CD14-positive monocyte (primary cell): ENCODE data around the gene PIGV. TPM values are rescaled to one million over a fixed set of nuclear protein-coding genes. Genes with fewer than 3 reads are reported as not detected.

ENCODE experiments used
- DNase-seq, 3 donors: peaks; one replicate each; pipeline ENCODE4 v3.0.0-alpha.2; 2011 to 2022
- H2AFZ ChIP-seq: 2 replicates; pipeline ENCODE4 v1.6.0; 2012; ENCODE audit warnings: mild to moderate bottlenecking, low read depth, low read length, inconsistent platforms; ENCODE audit not compliant: insufficient read depth, poor library complexity, severe bottlenecking
- H3K27ac ChIP-seq, 2 donors: 1 replicate in 1 of 2; 2 replicates in 1 of 2; pipeline ENCODE4 v1.5.1; 2012 to 2013; ENCODE audit warnings: low read length in 2 of 2, control low read depth in 1 of 2, inconsistent platforms in 1 of 2, low read depth in 1 of 2, mild to moderate bottlenecking in 1 of 2
- H3K27me3 ChIP-seq, 2 donors: one replicate each; pipeline versions ENCODE4 v1.6.0 to v1.6.1; 2011 to 2013; ENCODE audit warnings: low read length in 2 of 2; ENCODE audit not compliant: control insufficient read depth in 2 of 2, insufficient read depth in 2 of 2
- H3K36me3 ChIP-seq, 2 donors: replicated peaks in 1 of 2; 1 replicate in 1 of 2; 2 replicates in 1 of 2; pipeline versions ENCODE4 v1.5.1 to v1.6.1; 2012 to 2013; ENCODE audit warnings: low read length in 2 of 2, control low read depth in 1 of 2, inconsistent platforms in 1 of 2, mild to moderate bottlenecking in 1 of 2; ENCODE audit not compliant: insufficient read depth in 2 of 2, control insufficient read depth in 1 of 2
- H3K4me1 ChIP-seq, 2 donors: 1 replicate in 1 of 2; 2 replicates in 1 of 2; pipeline versions ENCODE4 v1.5.1 to v1.6.1; 2012 to 2013; ENCODE audit warnings: low read length in 2 of 2, control low read depth in 1 of 2, inconsistent platforms in 1 of 2, mild to moderate bottlenecking in 1 of 2, moderate library complexity in 1 of 2; ENCODE audit not compliant: insufficient read depth in 2 of 2, control insufficient read depth in 1 of 2
- H3K4me2 ChIP-seq: replicated peaks from 2 replicates; pipeline ENCODE3; 2012; ENCODE audit warnings: low read length, moderate library complexity, mild to moderate bottlenecking; ENCODE audit not compliant: poor library complexity, severe bottlenecking; ENCODE audit errors: extremely low read depth
- H3K4me3 ChIP-seq, 3 experiments: fragments of 200-600 bp in 1 of 3; sonication (generic) in 1 of 3; replicated peaks in 1 of 3; 1 replicate in 2 of 3; 2 replicates in 1 of 3; pipeline ENCODE4 v1.5.1; 2011 to 2013; ENCODE audit warnings: low read length in 3 of 3, mild to moderate bottlenecking in 3 of 3, control low read depth in 2 of 3, low read depth in 2 of 3, inconsistent platforms in 1 of 3, moderate library complexity in 1 of 3
- H3K79me2 ChIP-seq: 2 replicates; pipeline ENCODE4 v1.6.0; 2012; ENCODE audit warnings: mild to moderate bottlenecking, control low read depth, inconsistent platforms, low read length, moderate library complexity; ENCODE audit not compliant: insufficient read depth
- H3K9ac ChIP-seq: 2 replicates; pipeline ENCODE4 v1.6.0; 2017; ENCODE audit warnings: low read length, mild to moderate bottlenecking; ENCODE audit not compliant: insufficient read depth, poor library complexity, severe bottlenecking
- H3K9me3 ChIP-seq, 2 donors: replicated peaks in 1 of 2; 1 replicate in 1 of 2; 2 replicates in 1 of 2; pipeline versions ENCODE4 v1.5.1 to v1.6.1; 2012 to 2013; ENCODE audit warnings: low read length in 2 of 2, control low read depth in 1 of 2; ENCODE audit not compliant: control insufficient read depth in 1 of 2, insufficient read depth in 1 of 2
- H4K20me1 ChIP-seq: 2 replicates; pipeline ENCODE4 v1.6.0; 2012; ENCODE audit warnings: mild to moderate bottlenecking, low read length, control low read depth, moderate library complexity; ENCODE audit not compliant: insufficient read depth
- H3K27ac Mint-ChIP-seq, 7 donors: one replicate each; pipeline ENCODE4 v1.8.0; 2020; ENCODE audit warnings: mild to moderate bottlenecking in 7 of 7, mixed read lengths in 7 of 7, moderate library complexity in 6 of 7, inconsistent platforms in 2 of 7
- H3K27me3 Mint-ChIP-seq, 3 donors: one replicate each; pipeline ENCODE4 v1.8.0; 2021 to 2022; ENCODE audit warnings: low read depth in 3 of 3, mild to moderate bottlenecking in 3 of 3, mixed read lengths in 3 of 3, moderate library complexity in 3 of 3, inconsistent platforms in 1 of 3
- H3K36me3 Mint-ChIP-seq, 2 donors: one replicate each; pipeline ENCODE4 v1.8.0; 2020; ENCODE audit warnings: mixed read lengths in 2 of 2, inconsistent platforms in 1 of 2, mild to moderate bottlenecking in 1 of 2
- H3K4me1 Mint-ChIP-seq: one replicate; pipeline ENCODE4 v1.8.0; 2020; ENCODE audit warnings: mild to moderate bottlenecking, mixed read lengths
- H3K4me3 Mint-ChIP-seq, 2 donors: one replicate each; pipeline ENCODE4 v1.8.0; 2020; ENCODE audit warnings: mild to moderate bottlenecking in 2 of 2, mixed read lengths in 2 of 2, moderate library complexity in 1 of 2
- H3K9me3 Mint-ChIP-seq, 7 donors: one replicate each; pipeline ENCODE4 v1.8.0; 2020 to 2022; ENCODE audit warnings: mixed read lengths in 7 of 7, mild to moderate bottlenecking in 6 of 7, moderate library complexity in 6 of 7, inconsistent platforms in 2 of 7
- WGBS: methylation state at CpG from one replicate; pipeline ENCODE4 v1.1.5; 2013; ENCODE audit warnings: missing lambda C conversion rate; ENCODE audit not compliant: insufficient coverage; 5-methylcytosine and 5-hydroxymethylcytosine counted together
- intact Hi-C, 2 donors: fragments of 100-400 bp; cut with micrococcal nuclease; formaldehyde crosslinking; loops; one replicate each; pipeline versions ENCODE4 v1.15.0 to v1.15.1; 2023
- polyA minus RNA-seq: library from RNA; depleted of rRNA, polyadenylated mRNA; stranded (reverse); fragments of >200 nt; gene quantifications from 2 replicates; pipeline ENCODE4 v1.2.3, GENCODE V29; 2012
- polyA plus RNA-seq, 3 donors: library from polyadenylated mRNA; depleted of rRNA in 1 of 3; unstranded in 2 of 3; stranded (reverse) in 1 of 3; fragments of 300-500 nt in 2 of 3; fragments of >200 nt in 1 of 3; fragmentation: Illumina TruSeq in 2 of 3; gene quantifications; 1 replicate in 2 of 3; 2 replicates in 1 of 3; pipeline ENCODE4 v1.2.3, GENCODE V29; 2012 to 2021
- total RNA-seq, 12 experiments: library from RNA in 1 of 12; stranded (reverse) in 1 of 12; fragments of 120-200 nt in 1 of 12; gene quantifications; one replicate each; pipeline ENCODE4 v1.2.4 and lab custom pipeline; 2013 to 2026; ENCODE audit warnings: mixed read lengths in 6 of 12, inconsistent platforms in 1 of 12
- TF ChIP-seq, protein P1 (sequence below): fragments of 200-600 bp; IDR thresholded peaks from one replicate; pipeline ENCODE4 v1.8.0; 2022; ENCODE audit warnings: antibody characterized with exemption, mild to moderate bottlenecking

The PIGV gene
- total RNA-seq (2013) = 13.8 TPM
- 1 to 10 TPM; 5.7 to 9.5 (median 8.3) TPM for polyA plus RNA-seq
- polyA minus RNA-seq = 8.5 and 10.3 TPM in 2 replicates
- 8.7 to 51.1 (median 12.9) reads per million in 11 experiments for total RNA-seq (lab: John Stamatoyannopoulos, UW)

DNA sequence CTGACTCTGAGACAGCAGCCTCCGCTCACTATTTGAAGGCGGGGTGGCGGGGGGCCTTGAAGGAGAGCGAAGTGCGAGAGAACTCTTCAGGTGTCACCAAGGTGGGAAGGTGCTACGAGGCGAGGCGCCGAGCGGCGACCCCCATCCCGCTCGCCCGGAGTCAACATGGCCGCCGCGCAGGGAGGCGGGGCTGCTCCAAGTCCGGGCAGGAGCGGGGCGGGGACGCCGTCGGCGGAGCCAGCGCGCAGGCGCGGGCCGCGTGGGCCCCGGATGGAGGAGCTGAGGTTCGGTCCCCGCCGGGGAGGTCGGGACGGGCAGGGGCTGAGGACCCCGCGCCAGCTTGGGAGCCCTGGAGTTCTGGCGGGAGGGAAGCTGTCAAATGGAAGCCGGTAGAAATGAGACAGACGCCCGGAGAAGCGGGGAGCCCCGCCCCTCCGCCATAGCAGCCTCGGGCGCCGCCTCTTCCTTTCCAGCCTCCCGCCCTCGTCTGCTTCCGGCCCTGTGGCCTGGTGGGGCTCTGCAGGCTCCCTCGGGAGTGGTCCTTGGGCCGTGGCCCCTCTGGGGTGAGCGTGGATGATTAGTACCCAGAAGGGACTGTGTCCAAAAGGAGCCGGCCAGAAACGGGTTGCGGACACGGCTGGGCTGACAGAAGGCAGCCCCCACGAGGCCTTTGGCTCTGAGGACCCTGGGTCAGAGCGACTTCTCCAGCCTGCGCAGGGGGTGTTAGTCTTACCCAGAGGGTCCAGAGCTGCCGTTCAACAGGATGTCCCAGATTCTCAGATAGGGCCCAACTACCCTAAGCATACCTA lies at the start of gene PIGV:
TSS of gene PIGV (plus strand) at position 245 of the 809 bp plus-strand sequence. CDS start 2,866 bp downstream, outside the sequence.
- peaks cover 61% of the 10 kb centered on the region for H3K4me1 Mint-ChIP-seq
- H3K9me3 Mint-ChIP-seq = no peaks in the 10 kb centered on the region
- peak within 1 kb of the TSS; percentile 93 for H2AFZ ChIP-seq
- H3K4me1 ChIP-seq = peaks cover 51 to 60% of the 10 kb centered on the region in 2 donors
- H3K36me3 ChIP-seq = peaks cover 3 to 19% of the 10 kb centered on the region in 2 donors
- H3K9ac ChIP-seq = peak within 1 kb of the TSS; percentile 87
- peak within 1 kb of the TSS; percentile 97 to 98 for H3K4me3 Mint-ChIP-seq
- H3K9me3 ChIP-seq = no peaks in the 10 kb centered on the region
- H3K27me3 ChIP-seq = no peaks in the 10 kb centered on the region
- H3K27ac ChIP-seq = peak within 1 kb of the TSS; percentile 91 to 97
- peaks cover 36% of the 10 kb centered on the region for H3K79me2 ChIP-seq
- TF ChIP-seq, protein P1, sequence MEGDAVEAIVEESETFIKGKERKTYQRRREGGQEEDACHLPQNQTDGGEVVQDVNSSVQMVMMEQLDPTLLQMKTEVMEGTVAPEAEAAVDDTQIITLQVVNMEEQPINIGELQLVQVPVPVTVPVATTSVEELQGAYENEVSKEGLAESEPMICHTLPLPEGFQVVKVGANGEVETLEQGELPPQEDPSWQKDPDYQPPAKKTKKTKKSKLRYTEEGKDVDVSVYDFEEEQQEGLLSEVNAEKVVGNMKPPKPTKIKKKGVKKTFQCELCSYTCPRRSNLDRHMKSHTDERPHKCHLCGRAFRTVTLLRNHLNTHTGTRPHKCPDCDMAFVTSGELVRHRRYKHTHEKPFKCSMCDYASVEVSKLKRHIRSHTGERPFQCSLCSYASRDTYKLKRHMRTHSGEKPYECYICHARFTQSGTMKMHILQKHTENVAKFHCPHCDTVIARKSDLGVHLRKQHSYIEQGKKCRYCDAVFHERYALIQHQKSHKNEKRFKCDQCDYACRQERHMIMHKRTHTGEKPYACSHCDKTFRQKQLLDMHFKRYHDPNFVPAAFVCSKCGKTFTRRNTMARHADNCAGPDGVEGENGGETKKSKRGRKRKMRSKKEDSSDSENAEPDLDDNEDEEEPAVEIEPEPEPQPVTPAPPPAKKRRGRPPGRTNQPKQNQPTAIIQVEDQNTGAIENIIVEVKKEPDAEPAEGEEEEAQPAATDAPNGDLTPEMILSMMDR = no peak
- intact Hi-C loops = loop anchor here (1.0 to 5.0 kb wide), 5 partner anchors 46 to 287 kb away; partner anchors contain the start of gene ARID1A (in 1 of the 2)
- H4K20me1 ChIP-seq = peaks cover 6% of the 10 kb centered on the region
- WGBS = under 1% methylated on average over 57 of the region's 63 CpGs
- H3K27me3 Mint-ChIP-seq = peaks cover 0 to 2% (median 0%) of the 10 kb centered on the region in 3 donors
- H3K4me2 ChIP-seq = peak within 1 kb of the TSS; percentile 90
- H3K36me3 Mint-ChIP-seq = peaks cover 6 to 8% of the 10 kb centered on the region in 2 donors
- peak within 1 kb of the TSS; percentile 71 to 97 (median 90) for H3K4me3 ChIP-seq
- peak within 1 kb of the TSS; percentile 95 to 99 (median 99) for H3K27ac Mint-ChIP-seq
- peak; percentile 66 to 80 (median 75) for DNase-seq

DNA sequence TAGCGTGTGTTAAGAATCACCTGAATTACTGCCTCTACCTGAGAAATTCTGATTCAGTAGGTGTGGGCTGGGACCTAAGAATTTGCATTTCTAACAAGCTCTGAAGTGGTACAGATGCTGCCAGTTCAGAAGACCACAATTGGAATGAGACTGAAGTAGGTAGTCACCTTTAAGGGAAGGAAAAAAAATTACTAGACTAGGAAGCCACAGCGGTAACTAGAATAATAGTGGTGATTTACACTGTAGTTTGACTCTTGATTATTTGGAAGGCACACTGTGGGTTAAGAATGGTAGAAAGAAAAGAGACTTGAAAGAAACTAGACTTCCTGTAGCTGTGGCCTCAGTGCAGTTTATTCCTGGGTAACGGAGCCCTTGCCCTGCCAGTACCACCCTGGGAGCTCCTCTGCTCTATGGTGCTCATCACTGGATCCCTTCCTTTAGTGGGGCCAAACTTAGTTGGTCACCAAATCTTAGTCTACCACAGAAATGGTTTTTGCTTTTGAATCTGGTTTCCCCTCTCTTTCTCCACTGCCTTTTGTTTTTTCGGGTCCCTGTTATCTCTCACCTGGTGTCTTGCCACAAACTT lies 48.3 kb upstream of the PIGV start:
- TF ChIP-seq, protein P1 = no peak
- Mint-ChIP-seq H3K27ac (peak overlapping the region in 6 of 7 donors; percentile 20 to 76 (median 48)), H3K4me3 (no peak overlapping the region), H3K36me3 (peaks cover 56 to 88% of the 10 kb centered on the region in 2 donors), H3K27me3 (no peaks in the 10 kb centered on the region), H3K4me1 (peaks cover 48% of the 10 kb centered on the region), H3K9me3 (peaks cover 0 to 4% (median 0%) of the 10 kb centered on the region in 7 donors)
- Histone ChIP-seq H3K4me1 (peaks cover 25 to 46% of the 10 kb centered on the region in 2 donors), H3K4me3 (no peak overlapping the region), H3K79me2 (peaks cover 94% of the 10 kb centered on the region), H3K9me3 (no peaks in the 10 kb centered on the region), H2AFZ (no peak overlapping the region), H3K9ac (no peak overlapping the region), H3K27ac (peak overlapping the region in 1 of 2 donors; percentile 66), H3K4me2 (no peak overlapping the region), H4K20me1 (peaks cover 95% of the 10 kb centered on the region), H3K36me3 (peaks cover 60 to 81% of the 10 kb centered on the region in 2 donors), H3K27me3 (no peaks in the 10 kb centered on the region)
- no peak for DNase-seq
- intact Hi-C loops = no loop called here
- 59% methylated on average over 4 of the region's 4 CpGs for WGBS
